ENCODE results near the gene LKAAEAR1.

LKAAEAR1 gene

GRCh38 chr20:64072498-64073063, 11.6 kb downstream of the LKAAEAR1 start:
- TF ChIP-seq MAX (IDR thresholded peaks at IDR 0.05; ENCODE audit: low read depth, low read length) (no peak), POLR2A (IDR thresholded peaks at IDR 0.05; ENCODE audit: extremely low read depth, insufficient read length) (peak; percentile 24)
- DNase-seq (ENCODE audit: low read depth): peak; percentile 44
- no peak overlapping the region for H3K4me3 ChIP-seq (ENCODE audit: low read depth, low read length)

GRCh38 chr20:64071341-64072332, 12.6 kb downstream of the LKAAEAR1 start:
- no peak overlapping the region for H3K4me3 ChIP-seq (ENCODE audit: low read depth, low read length)
- DNase-seq (ENCODE audit: low read depth): peak; percentile 37
- TF ChIP-seq MAX (IDR thresholded peaks at IDR 0.05; ENCODE audit: low read depth, low read length): no peak
- TF ChIP-seq CTCF (IDR thresholded peaks at IDR 0.05; ENCODE audit: low read depth, low read length): no peak
- TF ChIP-seq POLR2A (IDR thresholded peaks at IDR 0.05; ENCODE audit: extremely low read depth, insufficient read length): peak; percentile 2

GRCh38 chr20:64070244-64070993, 13.8 kb downstream of the LKAAEAR1 start:
- TF ChIP-seq CTCF (IDR thresholded peaks at IDR 0.05; ENCODE audit: low read depth, low read length) (no peak), POLR2A (IDR thresholded peaks at IDR 0.05; ENCODE audit: extremely low read depth, insufficient read length) (no peak), MAX (IDR thresholded peaks at IDR 0.05; ENCODE audit: low read depth, low read length) (no peak), MYC (IDR thresholded peaks at IDR 0.05; ENCODE audit: low read depth, low read length) (no peak)
- H3K4me3 ChIP-seq (ENCODE audit: low read depth, low read length): no peak overlapping the region
- peak; percentile 36 for DNase-seq (ENCODE audit: low read depth)

- TF ChIP-seq CTCF (IDR thresholded peaks at IDR 0.05; ENCODE audit: low read depth, low read length) (peak; percentile 93), MYC (IDR thresholded peaks at IDR 0.05; ENCODE audit: low read depth, low read length) (no peak), POLR2A (IDR thresholded peaks at IDR 0.05; ENCODE audit: extremely low read depth, insufficient read length) (no peak), MAX (IDR thresholded peaks at IDR 0.05; ENCODE audit: low read depth, low read length) (peak; percentile 54)
- H3K4me3 ChIP-seq (ENCODE audit: low read depth, low read length): no peak overlapping the region
- DNase-seq (ENCODE audit: low read depth): peak; percentile 58
Observed at GRCh38 chr20:64069614-64070243, 14.5 kb downstream of the LKAAEAR1 start.

GRCh38 chr20:64069209-64069613, 15.0 kb downstream of the LKAAEAR1 start:
- TF ChIP-seq POLR2A (IDR thresholded peaks at IDR 0.05; ENCODE audit: extremely low read depth, insufficient read length): no peak
- TF ChIP-seq CTCF (IDR thresholded peaks at IDR 0.05; ENCODE audit: low read depth, low read length): no peak
- no peak for TF ChIP-seq MYC (IDR thresholded peaks at IDR 0.05; ENCODE audit: low read depth, low read length)
- no peak for TF ChIP-seq MAX (IDR thresholded peaks at IDR 0.05; ENCODE audit: low read depth, low read length)

More at GRCh38 chr20:64069209-64069613, 15.0 kb downstream of the LKAAEAR1 start:
- no peak overlapping the region for H3K4me3 ChIP-seq (ENCODE audit: low read depth, low read length)
- no peak for DNase-seq (ENCODE audit: low read depth)
